GM19043 (cell line): Measurements from ENCODE around the gene DLL3.

Experiments
- ATAC-seq: cut with Tn5 transposase; IDR thresholded peaks from one replicate; pipeline ENCODE4 v1.9.1; 2021; ENCODE audit warnings: low read depth; ENCODE audit not compliant: unreplicated experiment

The DLL3 gene

GRCh38 chr19:39515551-39516191 is 16.9 kb downstream of the DLL3 start:
- no peak for ATAC-seq

GRCh38 chr19:39516270-39516669 is 17.5 kb downstream of the DLL3 start:
- ATAC-seq, result no peak

- ATAC-seq, result no peak
Observed at GRCh38 chr19:39517432-39517831, 18.7 kb downstream of the DLL3 start.

GRCh38 chr19:39518458-39518857 is 19.7 kb downstream of the DLL3 start:
- ATAC-seq, result no peak

- no peak for ATAC-seq
Observed at GRCh38 chr19:39518975-39519374, 20.2 kb downstream of the DLL3 start.

GRCh38 chr19:39520541-39521484 is 22.1 kb downstream of the DLL3 start:
- no peak for ATAC-seq

- ATAC-seq, result no peak
Observed at GRCh38 chr19:39524495-39524894, 25.7 kb downstream of the DLL3 start.

- ATAC-seq, result no peak
Observed at GRCh38 chr19:39525205-39525604, 26.5 kb downstream of the DLL3 start.

- no peak for ATAC-seq
Observed at GRCh38 chr19:39531834-39532232, 33.1 kb downstream of the DLL3 start.

- ATAC-seq, result peak; percentile 79
Observed at GRCh38 chr19:39532233-39533002, 33.7 kb downstream of the DLL3 start, which contains the start of gene EID2B. Gene EID2B (minus strand): TSS chr19:39532852. CDS start chr19:39532802, 50 bp downstream.

GRCh38 chr19:39533003-39533512 is 34.3 kb downstream of the DLL3 start:
- ATAC-seq, result no peak

GRCh38 chr19:39533791-39534190 is 35.0 kb downstream of the DLL3 start:
- no peak for ATAC-seq

GRCh38 chr19:39539165-39539517 is 40.4 kb downstream of the DLL3 start:
- no peak for ATAC-seq

GRCh38 chr19:39539518-39540332 is 41.0 kb downstream of the DLL3 start, which contains the start of gene EID2:
Gene EID2 (minus strand): TSS chr19:39540161. CDS start chr19:39540079, 82 bp downstream.
- ATAC-seq, result peak; percentile 83

- ATAC-seq, result no peak
Observed at GRCh38 chr19:39540333-39540673, 41.6 kb downstream of the DLL3 start.

- no peak for ATAC-seq
Observed at GRCh38 chr19:39542206-39542605, 43.5 kb downstream of the DLL3 start.

GRCh38 chr19:39543477-39543857 is 44.7 kb downstream of the DLL3 start:
- ATAC-seq, result no peak

- no peak for ATAC-seq
Observed at GRCh38 chr19:39544226-39544903, 45.6 kb downstream of the DLL3 start.

- no peak for ATAC-seq
Observed at GRCh38 chr19:39544911-39545310, 46.2 kb downstream of the DLL3 start.
